Thoracic aorta (tissue), 2 donors: Measurements from ENCODE around the gene LRRIQ3. TPM values are rescaled to one million over a fixed set of nuclear protein-coding genes. Genes with fewer than 3 reads are reported as not detected.

ENCODE experiments used
- ATAC-seq: fragments of 150-250 bp; one replicate; pipeline ENCODE4 v1.8.0; 2017; ENCODE audit warnings: low read depth; ENCODE audit not compliant: insufficient number of reproducible peaks, low FRiP score
- DNase-seq: peaks from one replicate; pipeline ENCODE4 v3.0.0-alpha.2; 2020; ENCODE audit warnings: low spot score
- H3K27ac ChIP-seq, 2 donors: fragments of 200-600 bp; sonication (generic); 1 replicate in 1 of 2; 2 replicates in 1 of 2; pipeline ENCODE4 v1.5.1; 2016; ENCODE audit warnings: mild to moderate bottlenecking in 2 of 2, moderate library complexity in 2 of 2
- H3K27me3 ChIP-seq: fragments of 200-600 bp; sonication (generic); replicated peaks from 2 replicates; pipeline ENCODE4 v1.6.0; 2016; ENCODE audit warnings: mild to moderate bottlenecking; ENCODE audit not compliant: insufficient read depth
- H3K36me3 ChIP-seq: fragments of 200-600 bp; sonication (generic); one replicate; pipeline ENCODE4 v1.5.1; 2016
- H3K4me1 ChIP-seq, 2 donors: fragments of 200-600 bp; sonication (generic); 1 replicate in 1 of 2; 2 replicates in 1 of 2; pipeline versions ENCODE4 v1.5.1 to v1.6.0; 2016; ENCODE audit warnings: low read depth in 2 of 2, mild to moderate bottlenecking in 1 of 2; ENCODE audit not compliant: control insufficient read depth in 1 of 2
- H3K4me3 ChIP-seq: fragments of 200-600 bp; sonication (generic); 2 replicates; pipeline ENCODE4 v1.5.1; 2016; ENCODE audit warnings: mild to moderate bottlenecking
- H3K9me3 ChIP-seq: fragments of 200-600 bp; sonication (generic); 2 replicates; pipeline ENCODE4 v1.5.1; 2016
- CTCF ChIP-seq: fragments of 200-600 bp; sonication (generic); IDR thresholded peaks from one replicate; pipeline ENCODE4 v1.5.1; 2019; ENCODE audit warnings: antibody characterized with exemption
- total RNA-seq, 2 donors: library from RNA; depleted of rRNA; stranded (reverse); fragments of >200 nt; gene quantifications; one replicate each; pipeline versions ENCODE4 v1.1.0 to v1.2.3, GENCODE V29; 2016

Gene LRRIQ3
- total RNA-seq = 1 to 10 TPM in 1 of 2 donors, under 1 TPM in 1; 0.85 to 1.1 TPM

GRCh38 chr1:74197657-74198552 is at the start of gene LRRIQ3, which contains the start of gene FPGT:
LRRIQ3 (minus strand) TSS chr1:74198176; CDS start chr1:74183684, 14,492 bp downstream.
FPGT (plus strand) TSS chr1:74198242; CDS start chr1:74198279, 37 bp downstream.
- ATAC-seq (peak; percentile 96), DNase-seq (peak; percentile 85)
- H3K9me3 ChIP-seq = no peaks in the 10 kb centered on the region
- peak within 1 kb of the TSS; percentile 48 to 76 for H3K27ac ChIP-seq
- TF ChIP-seq CTCF = no peak
- no peaks in the 10 kb centered on the region for H3K36me3 ChIP-seq
- no peaks in the 10 kb centered on the region for H3K27me3 ChIP-seq
- H3K4me1 ChIP-seq = peaks cover 12 to 14% of the 10 kb centered on the region in 2 donors
- H3K4me3 ChIP-seq = peak within 1 kb of the TSS; percentile 83

- Histone ChIP-seq H3K36me3 (no peaks in the 10 kb centered on the region), H3K27me3 (no peaks in the 10 kb centered on the region), H3K4me1 (peaks cover 0 to 7% of the 10 kb centered on the region in 2 donors), H3K27ac (no peak overlapping the region), H3K9me3 (no peaks in the 10 kb centered on the region), H3K4me3 (no peak overlapping the region)
- ATAC-seq (no peak), DNase-seq (no peak)
- no peak for TF ChIP-seq CTCF
Observed at GRCh38 chr1:74246315-74246714, 48.3 kb upstream of the LRRIQ3 start.

- no peak for TF ChIP-seq CTCF
- Histone ChIP-seq H3K4me3 (no peak overlapping the region), H3K27me3 (no peaks in the 10 kb centered on the region), H3K27ac (no peak overlapping the region), H3K9me3 (no peaks in the 10 kb centered on the region), H3K4me1 (peaks cover 0 to 7% of the 10 kb centered on the region in 2 donors), H3K36me3 (no peaks in the 10 kb centered on the region)
- ATAC-seq = no peak
- DNase-seq = no peak
Observed at GRCh38 chr1:74245168-74245772, 47.3 kb upstream of the LRRIQ3 start.

- Histone ChIP-seq H3K27me3 (no peaks in the 10 kb centered on the region), H3K9me3 (no peaks in the 10 kb centered on the region), H3K36me3 (no peaks in the 10 kb centered on the region), H3K27ac (no peak overlapping the region), H3K4me3 (no peak overlapping the region), H3K4me1 (no peaks in the 10 kb centered on the region)
- ATAC-seq = no peak
- no peak for DNase-seq
- TF ChIP-seq CTCF = no peak
Observed at GRCh38 chr1:74237787-74238186, 39.8 kb upstream of the LRRIQ3 start.

GRCh38 chr1:74237035-74237434 is 39.1 kb upstream of the LRRIQ3 start:
- H3K36me3 ChIP-seq = no peaks in the 10 kb centered on the region
- DNase-seq (no peak), ATAC-seq (no peak)
- H3K9me3 ChIP-seq = no peaks in the 10 kb centered on the region
- H3K27ac ChIP-seq = no peak overlapping the region
- no peak for TF ChIP-seq CTCF
- no peaks in the 10 kb centered on the region for H3K4me1 ChIP-seq
- no peaks in the 10 kb centered on the region for H3K27me3 ChIP-seq
- H3K4me3 ChIP-seq = no peak overlapping the region
